OCI-LY1 (cell line): ENCODE measurements around the gene PRKCZ.

ENCODE experiments used
- H2AFZ ChIP-seq: fragments of 200-600 bp; sonication (generic), shearing (Covaris generic); 2 replicates; pipeline ENCODE4 v1.6.0; 2014; ENCODE audit warnings: antibody characterized with exemption, mild to moderate bottlenecking, low read length
- H3F3A ChIP-seq: fragments of 200-600 bp; sonication (generic), shearing (Covaris generic); 2 replicates; pipeline ENCODE4 v1.6.0; 2014; ENCODE audit warnings: mild to moderate bottlenecking, antibody characterized with exemption, low read length, moderate library complexity; ENCODE audit not compliant: insufficient read depth
- H3K27ac ChIP-seq: fragments of 200-600 bp; sonication (generic); 2 replicates; pipeline ENCODE4 v1.5.1; 2014; ENCODE audit warnings: low read length, mixed run types, mild to moderate bottlenecking, low read depth; ENCODE audit not compliant: poor library complexity, severe bottlenecking
- H3K27me3 ChIP-seq: fragments of 200-600 bp; sonication (generic); 2 replicates; pipeline ENCODE4 v1.6.0; 2014; ENCODE audit warnings: antibody characterized with exemption, mild to moderate bottlenecking, low read length, moderate library complexity; ENCODE audit not compliant: insufficient read depth
- H3K36me3 ChIP-seq: fragments of 200-600 bp; sonication (generic); 2 replicates; pipeline ENCODE4 v1.6.1; 2014; ENCODE audit warnings: mild to moderate bottlenecking, antibody characterized with exemption, low read length, moderate library complexity, mixed read lengths; ENCODE audit not compliant: insufficient read depth
- H3K4me1 ChIP-seq: fragments of 200-600 bp; sonication (generic); 2 replicates; pipeline ENCODE4 v1.5.1; 2014; ENCODE audit warnings: mild to moderate bottlenecking, low read length, moderate library complexity; ENCODE audit not compliant: insufficient read depth, severe bottlenecking
- H3K4me2 ChIP-seq: fragments of 200-600 bp; sonication (generic), shearing (Covaris generic); 2 replicates; pipeline ENCODE4 v1.6.1; 2014; ENCODE audit warnings: low read length
- H3K4me3 ChIP-seq: fragments of 200-600 bp; sonication (generic); 2 replicates; pipeline ENCODE4 v1.5.1; 2014; ENCODE audit warnings: low read length, low read depth, mild to moderate bottlenecking, mixed read lengths; ENCODE audit not compliant: poor library complexity, severe bottlenecking
- H3K79me2 ChIP-seq: fragments of 200-600 bp; shearing (Covaris generic); 2 replicates; pipeline ENCODE4 v1.6.1; 2016; ENCODE audit warnings: mixed run types, low read length, mixed read lengths; ENCODE audit not compliant: insufficient read depth
- H3K9ac ChIP-seq: fragments of 200-600 bp; sonication (generic), shearing (Covaris generic); 2 replicates; pipeline ENCODE4 v1.6.1; 2014; ENCODE audit warnings: mild to moderate bottlenecking, low read length, mixed read lengths
- H3K9me2 ChIP-seq: fragments of 200-600 bp; sonication (generic), shearing (Covaris generic); 2 replicates; pipeline ENCODE4 v1.6.1; 2014; ENCODE audit warnings: low read depth, mild to moderate bottlenecking, low read length, mixed read lengths
- H3K9me3 ChIP-seq: fragments of 200-600 bp; shearing (Covaris generic); 2 replicates; pipeline ENCODE4 v1.6.1; 2014; ENCODE audit warnings: low read length, mixed read lengths
- H4K20me1 ChIP-seq: fragments of 200-600 bp; sonication (generic), shearing (Covaris generic); 2 replicates; pipeline ENCODE4 v1.6.0; 2016; ENCODE audit warnings: mild to moderate bottlenecking, low read length; ENCODE audit not compliant: insufficient read depth
- CTCF ChIP-seq: fragments of 200-600 bp; sonication (generic), shearing (Covaris generic); IDR thresholded peaks from 2 replicates; pipeline ENCODE4 v1.5.1; 2017; ENCODE audit warnings: mild to moderate bottlenecking, antibody characterized with exemption, low read length, moderate library complexity, mixed read lengths
- EZH2 ChIP-seq: fragments of 200-600 bp; sonication (generic), shearing (Covaris generic); IDR thresholded peaks from 2 replicates; pipeline ENCODE4 v1.8.0; 2017; ENCODE audit warnings: borderline replicate concordance, mixed run types, mild to moderate bottlenecking, antibody characterized with exemption, low read length, moderate library complexity, mixed read lengths

The PRKCZ gene

GRCh38 chr1:2160451-2161300 is 110.5 kb downstream of the PRKCZ start:
- no peaks in the 10 kb centered on the region; the same call in 1 of the 2 replicates for H3K27me3 ChIP-seq
- H3K27ac ChIP-seq = no peak overlapping the region
- no peaks in the 10 kb centered on the region for H3K4me1 ChIP-seq
- no peak overlapping the region for H3K9ac ChIP-seq
- no peaks in the 10 kb centered on the region for H4K20me1 ChIP-seq
- H3K79me2 ChIP-seq = no peaks in the 10 kb centered on the region
- no peak overlapping the region for H3K4me2 ChIP-seq
- no peaks in the 10 kb centered on the region for H3K9me2 ChIP-seq
- H3K4me3 ChIP-seq = no peak overlapping the region
- TF ChIP-seq EZH2 (no peak), CTCF (no peak)
- H2AFZ ChIP-seq = no peak overlapping the region
- H3F3A ChIP-seq = no peaks in the 10 kb centered on the region
- no peaks in the 10 kb centered on the region for H3K9me3 ChIP-seq
- H3K36me3 ChIP-seq = no peaks in the 10 kb centered on the region; the same call in 1 of the 2 replicates

GRCh38 chr1:2163205-2163604 is 113.0 kb downstream of the PRKCZ start:
- Histone ChIP-seq H3K9me3 (no peaks in the 10 kb centered on the region), H3K27ac (no peak overlapping the region), H3F3A (no peaks in the 10 kb centered on the region), H3K27me3 (no peaks in the 10 kb centered on the region; the same call in 1 of the 2 replicates), H3K9me2 (no peaks in the 10 kb centered on the region), H2AFZ (no peak overlapping the region), H3K4me1 (no peaks in the 10 kb centered on the region), H3K9ac (no peak overlapping the region), H3K79me2 (no peaks in the 10 kb centered on the region), H3K36me3 (no peaks in the 10 kb centered on the region; the same call in 1 of the 2 replicates), H3K4me3 (no peak overlapping the region), H3K4me2 (no peak overlapping the region), H4K20me1 (no peaks in the 10 kb centered on the region)
- TF ChIP-seq EZH2 (no peak), CTCF (no peak)

GRCh38 chr1:2165646-2166045 is 115.4 kb downstream of the PRKCZ start:
- no peaks in the 10 kb centered on the region for H4K20me1 ChIP-seq
- H3F3A ChIP-seq = no peaks in the 10 kb centered on the region
- TF ChIP-seq CTCF (no peak), EZH2 (no peak)
- no peaks in the 10 kb centered on the region for H3K9me3 ChIP-seq
- no peak overlapping the region for H3K4me2 ChIP-seq
- no peaks in the 10 kb centered on the region for H3K4me1 ChIP-seq
- no peak overlapping the region for H3K4me3 ChIP-seq
- H3K27ac ChIP-seq = no peak overlapping the region
- H3K9ac ChIP-seq = no peak overlapping the region
- H3K36me3 ChIP-seq = no peaks in the 10 kb centered on the region; the same call in 1 of the 2 replicates
- H3K79me2 ChIP-seq = no peaks in the 10 kb centered on the region
- H3K9me2 ChIP-seq = no peaks in the 10 kb centered on the region
- H3K27me3 ChIP-seq = no peaks in the 10 kb centered on the region; the same call in 1 of the 2 replicates
- H2AFZ ChIP-seq = no peak overlapping the region
